SK-N-SH treated with all-trans-retinoic acid at 6 μM for 48 hours (cell line): ENCODE measurements around the gene DAB2.

Source experiments
- ATAC-seq: fragments of 200-7000 bp; cut with Tn5 transposase; 3 replicates; pipeline ENCODE4 v1.9.1; 2020; ENCODE audit warnings: mild to moderate bottlenecking, moderate library complexity
- ARNTL ChIP-seq: fragments of 450-650 bp; formaldehyde crosslinking; IDR thresholded peaks from 2 replicates; pipeline ENCODE4 v1.5.0; 2020; ENCODE audit warnings: low read depth, mild to moderate bottlenecking, moderate library complexity, borderline replicate concordance
- BACH2 ChIP-seq: fragments of 250-450 bp; sonication (Bioruptor Pico); IDR thresholded peaks from 2 replicates; pipeline ENCODE4 v1.9.0; 2021; ENCODE audit warnings: mild to moderate bottlenecking, borderline replicate concordance
- CREB5 ChIP-seq: fragments of 250-450 bp; sonication (Bioruptor Pico); IDR thresholded peaks from 2 replicates; pipeline ENCODE4 v1.5.1; 2020; ENCODE audit warnings: low read depth, mild to moderate bottlenecking, moderate library complexity
- CSDC2 ChIP-seq: fragments of 250-450 bp; sonication (Bioruptor Pico); IDR thresholded peaks from 2 replicates; pipeline ENCODE4 v1.5.0; 2020; ENCODE audit warnings: mild to moderate bottlenecking, moderate library complexity
- CSRNP3 ChIP-seq: fragments of 250-450 bp; sonication (Bioruptor Pico); IDR thresholded peaks from 2 replicates; pipeline ENCODE4 v1.5.1; 2021; ENCODE audit warnings: mild to moderate bottlenecking, moderate library complexity
- ESRRG ChIP-seq: fragments of 250-450 bp; sonication (Bioruptor Pico); IDR thresholded peaks from 2 replicates; pipeline ENCODE4 v1.6.1; 2021; ENCODE audit warnings: mild to moderate bottlenecking
- GLIS3 ChIP-seq: fragments of 250-450 bp; sonication (Bioruptor Pico); IDR thresholded peaks from 2 replicates; pipeline ENCODE4 v1.5.0; 2020; ENCODE audit warnings: mild to moderate bottlenecking, moderate library complexity
- ISL1 ChIP-seq: fragments of 250-450 bp; sonication (Bioruptor Pico); IDR thresholded peaks from 2 replicates; pipeline ENCODE4 v2.1.2; 2022; ENCODE audit warnings: mild to moderate bottlenecking, moderate library complexity
- OSR1 ChIP-seq: fragments of 250-450 bp; sonication (Bioruptor Pico); IDR thresholded peaks from 2 replicates; pipeline ENCODE4 v1.8.0; 2022; ENCODE audit warnings: moderate library complexity, mild to moderate bottlenecking, inconsistent platforms
- PATZ1 ChIP-seq: fragments of 250-450 bp; sonication (Bioruptor Pico); IDR thresholded peaks from 2 replicates; pipeline ENCODE4 v1.8.0; 2020; ENCODE audit warnings: mild to moderate bottlenecking, moderate library complexity, borderline replicate concordance
- PPARA ChIP-seq: fragments of 250-450 bp; sonication (Bioruptor Pico); IDR thresholded peaks from 2 replicates; pipeline ENCODE4 v1.5.0; 2020; ENCODE audit warnings: mild to moderate bottlenecking, borderline replicate concordance
- RARB ChIP-seq: fragments of 250-450 bp; sonication (Bioruptor Pico); IDR thresholded peaks from 2 replicates; pipeline ENCODE4 v1.8.0; 2021; ENCODE audit warnings: mild to moderate bottlenecking, moderate library complexity
- SNAI2 ChIP-seq: fragments of 250-450 bp; sonication (Bioruptor Pico); IDR thresholded peaks from 2 replicates; pipeline ENCODE4 v1.5.0; 2020; ENCODE audit warnings: mild to moderate bottlenecking, moderate library complexity
- TCF4 ChIP-seq: fragments of 250-450 bp; sonication (Bioruptor Pico); IDR thresholded peaks from 2 replicates; pipeline ENCODE4 v1.8.0; 2021; ENCODE audit warnings: mild to moderate bottlenecking, moderate library complexity, borderline replicate concordance
- TSHZ2 ChIP-seq: fragments of 250-450 bp; sonication (Bioruptor Pico); IDR thresholded peaks from 2 replicates; pipeline ENCODE4 v1.5.0; 2020; ENCODE audit warnings: mild to moderate bottlenecking, moderate library complexity
- ZFP3 ChIP-seq: fragments of 250-450 bp; sonication (Bioruptor Pico); IDR thresholded peaks from 2 replicates; pipeline ENCODE4 v1.5.0; 2020; ENCODE audit warnings: mild to moderate bottlenecking, moderate library complexity
- ZFP30 ChIP-seq: fragments of 450-650 bp; formaldehyde crosslinking; IDR thresholded peaks from 2 replicates; pipeline ENCODE4 v1.5.0; 2022; ENCODE audit warnings: mild to moderate bottlenecking, moderate library complexity
- ZNF565 ChIP-seq: fragments of 450-650 bp; formaldehyde crosslinking; conservative IDR thresholded peaks from 2 replicates; pipeline ENCODE4 v1.5.0; 2020; ENCODE audit warnings: low read depth, mild to moderate bottlenecking, moderate library complexity
- ZNF70 ChIP-seq: fragments of 450-650 bp; formaldehyde crosslinking; IDR thresholded peaks from 2 replicates; pipeline ENCODE4 v1.5.0; 2020; ENCODE audit warnings: mild to moderate bottlenecking, moderate library complexity
- ZNF8 ChIP-seq: fragments of 450-650 bp; formaldehyde crosslinking; IDR thresholded peaks from 2 replicates; pipeline ENCODE4 v1.5.0; 2020; ENCODE audit warnings: mild to moderate bottlenecking, moderate library complexity

DAB2 gene

GRCh38 chr5:39379693-39380092, 45.1 kb downstream of the DAB2 start (continued):
- TF ChIP-seq TSHZ2 (CRISPR knock-in tag) = no peak
- TF ChIP-seq ZFP30 (CRISPR knock-in tag) = no peak

GRCh38 chr5:39377613-39378012, 47.2 kb downstream of the DAB2 start:
- TF ChIP-seq CSRNP3 (CRISPR knock-in tag) (no peak), ZNF565 (CRISPR knock-in tag) (no peak), ZNF8 (CRISPR knock-in tag) (no peak)
- ATAC-seq = no peak

- peak; percentile 94 for ATAC-seq
- TF ChIP-seq BACH2 = no peak
- no peak for TF ChIP-seq ZFP3 (CRISPR knock-in tag)
- TF ChIP-seq GLIS3 = no peak
- no peak for TF ChIP-seq ARNTL (CRISPR knock-in tag)
- no peak for TF ChIP-seq ZNF8 (CRISPR knock-in tag)
- no peak for TF ChIP-seq ZNF565 (CRISPR knock-in tag)
- no peak for TF ChIP-seq PATZ1
These were observed 48.5 kb downstream of the DAB2 start for GRCh38 chr5:39376293-39376714.

GRCh38 chr5:39373791-39374190, 51.0 kb downstream of the DAB2 start:
- TF ChIP-seq ZNF8 (CRISPR knock-in tag) = no peak
- TF ChIP-seq ESRRG (CRISPR knock-in tag) = no peak
- no peak for TF ChIP-seq ARNTL (CRISPR knock-in tag)
- no peak for TF ChIP-seq OSR1 (CRISPR knock-in tag)
- TF ChIP-seq TCF4 (CRISPR knock-in tag) = no peak
- TF ChIP-seq CSRNP3 (CRISPR knock-in tag) = no peak
- TF ChIP-seq ISL1 (CRISPR knock-in tag) = no peak
- no peak for TF ChIP-seq CSDC2 (CRISPR knock-in tag)
- no peak for TF ChIP-seq TSHZ2 (CRISPR knock-in tag)
- no peak for ATAC-seq

GRCh38 chr5:39371367-39371635, 53.5 kb downstream of the DAB2 start:
- TF ChIP-seq CREB5 (CRISPR knock-in tag) (no peak), RARB (CRISPR knock-in tag) (no peak), GLIS3 (no peak), ZFP30 (CRISPR knock-in tag) (no peak), OSR1 (CRISPR knock-in tag) (no peak), CSDC2 (CRISPR knock-in tag) (no peak), ZNF565 (CRISPR knock-in tag) (no peak), SNAI2 (CRISPR knock-in tag) (no peak), ZNF70 (no peak), PPARA (no peak)
- no peak for ATAC-seq
